Pons (tissue), 1 donor: ENCODE results near the gene STAT6.
A peak's percentile ranks its signal among the peaks of the same experiment; 100 is the strongest.

Experiments used
- DNase-seq: peaks from one replicate; pipeline ENCODE4 v3.0.0-alpha.2; 2016; ENCODE audit warnings: low spot score

Gene STAT6

GRCh38 chr12:57047981-57048380 is 63.2 kb downstream of the STAT6 start:
- DNase-seq: no peak

- DNase-seq: peak; percentile 56
Observed at GRCh38 chr12:57046947-57047890, 63.9 kb downstream of the STAT6 start.

GRCh38 chr12:57046086-57046791 is 64.9 kb downstream of the STAT6 start:
- DNase-seq: peak; percentile 53
